ENCODE results near the gene ZNF436. TPM values are rescaled to one million over a fixed set of nuclear protein-coding genes. Genes with fewer than 3 reads are reported as not detected.

ZNF436 gene
- polyA plus RNA-seq, 1 of the 3 experiments (the other 2 are of a cell fraction) = 5.0 TPM

- WGBS (ENCODE audit: low lambda C conversion rate) = 84% methylated on average over 4 of the region's 4 CpGs
- POLR2A ChIA-PET = interaction anchor here (0.6 to 0.9 kb wide), 2 partner anchors 13 to 14 kb away, joined by 3 read pairs; no protein-coding TSS in a partner anchor
These were observed 47.3 kb upstream of the ZNF436 start for GRCh38 chr1:23416964-23417363.

GRCh38 chr1:23408797-23409290 lies 39.2 kb upstream of the ZNF436 start:
- Histone ChIP-seq H3K9me3 (no peaks in the 10 kb centered on the region), H2AFZ (ENCODE audit: low read depth) (no peak overlapping the region), H3F3A (replicated peaks; ENCODE audit: insufficient read depth) (peaks cover 33% of the 10 kb centered on the region), H3K36me3 (replicated peaks in 1 of 2; ENCODE audit: control insufficient read depth in 1 of 2, insufficient read depth in 2 of 2, low read length in 1 of 2) (no peaks in the 10 kb centered on the region), H3K27ac (ENCODE audit: low read depth in 2 of 2, low read length in 1 of 2) (no peak overlapping the region), H3K27me3 (ENCODE audit: insufficient read depth) (no peaks in the 10 kb centered on the region), H3K4me3 (ENCODE audit: low read depth in 2 of 2, low read length in 1 of 2) (no peak overlapping the region), H3K79me2 (ENCODE audit: insufficient read depth) (no peaks in the 10 kb centered on the region), H3K4me2 (no peak overlapping the region), H3K9me2 (no peaks in the 10 kb centered on the region), H3K9ac (no peak overlapping the region), H4K20me1 (ENCODE audit: insufficient read depth) (no peaks in the 10 kb centered on the region), H3K4me1 (ENCODE audit: control insufficient read depth in 1 of 2, insufficient read depth in 2 of 2, low read depth in 1 of 2, low read length in 1 of 2) (peaks cover 8 to 14% of the 10 kb centered on the region in 2 experiments)
- POLR2A ChIA-PET = no interaction called here
- WGBS (ENCODE audit: low lambda C conversion rate) = 98% methylated on average over 4 of the region's 7 CpGs
- no peak for TF ChIP-seq SIN3A (IDR thresholded peaks at IDR 0.05; ENCODE audit: borderline replicate concordance, low read depth, low read length)
- CTCF ChIA-PET = interaction anchor here (1.1 kb wide), 1 partner anchor 64 kb away, joined by 3 read pairs; no protein-coding TSS in a partner anchor
- no peak for DNase-seq

More at GRCh38 chr1:23416964-23417363, 47.3 kb upstream of the ZNF436 start:
- Histone ChIP-seq H3K9me2 (no peaks in the 10 kb centered on the region), H3K27ac (ENCODE audit: low read depth in 2 of 2, low read length in 1 of 2) (no peak overlapping the region; a peak in 1 of 4 replicates), H3K4me2 (no peak overlapping the region), H3K4me3 (ENCODE audit: low read depth in 2 of 2, low read length in 1 of 2) (no peak overlapping the region), H3K79me2 (ENCODE audit: insufficient read depth) (no peaks in the 10 kb centered on the region), H4K20me1 (ENCODE audit: insufficient read depth) (no peaks in the 10 kb centered on the region), H2AFZ (ENCODE audit: low read depth) (no peak overlapping the region), H3K9me3 (no peaks in the 10 kb centered on the region), H3K27me3 (ENCODE audit: insufficient read depth) (no peaks in the 10 kb centered on the region), H3K9ac (no peak overlapping the region), H3K4me1 (ENCODE audit: control insufficient read depth in 1 of 2, insufficient read depth in 2 of 2, low read depth in 1 of 2, low read length in 1 of 2) (peaks cover under 1 to 16% of the 10 kb centered on the region in 2 experiments; a peak in 1 of 4 replicates), H3F3A (replicated peaks; ENCODE audit: insufficient read depth) (peaks cover 10% of the 10 kb centered on the region), H3K36me3 (replicated peaks in 1 of 2; ENCODE audit: control insufficient read depth in 1 of 2, insufficient read depth in 2 of 2, low read length in 1 of 2) (no peaks in the 10 kb centered on the region)
- CTCF ChIA-PET = interaction anchor here (1.1 to 5.6 kb wide), 2 partner anchors 13 to 80 kb away, joined by 3 to 42 read pairs; no protein-coding TSS in a partner anchor
- no peak for TF ChIP-seq POLR2AphosphoS5 (IDR thresholded peaks at IDR 0.05; ENCODE audit: low read depth, low read length)
- TF ChIP-seq TEAD4 (IDR thresholded peaks at IDR 0.05; ENCODE audit: borderline replicate concordance, insufficient read depth) = no peak
- no peak for TF ChIP-seq RAD21 (IDR thresholded peaks at IDR 0.05; ENCODE audit: low read length)
- TF ChIP-seq RCOR1 (IDR thresholded peaks at IDR 0.05; ENCODE audit: low read length) = no peak
- TF ChIP-seq, protein P1, sequence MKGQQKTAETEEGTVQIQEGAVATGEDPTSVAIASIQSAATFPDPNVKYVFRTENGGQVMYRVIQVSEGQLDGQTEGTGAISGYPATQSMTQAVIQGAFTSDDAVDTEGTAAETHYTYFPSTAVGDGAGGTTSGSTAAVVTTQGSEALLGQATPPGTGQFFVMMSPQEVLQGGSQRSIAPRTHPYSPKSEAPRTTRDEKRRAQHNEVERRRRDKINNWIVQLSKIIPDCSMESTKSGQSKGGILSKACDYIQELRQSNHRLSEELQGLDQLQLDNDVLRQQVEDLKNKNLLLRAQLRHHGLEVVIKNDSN (IDR thresholded peaks at IDR 0.05; ENCODE audit: borderline replicate concordance, low read depth) = no peak
- TF ChIP-seq EZH2phosphoT487 (IDR thresholded peaks at IDR 0.05; ENCODE audit: borderline replicate concordance, low read depth) = no peak
- TF ChIP-seq IRF3 (IDR thresholded peaks at IDR 0.05; ENCODE audit: low read depth, low read length) = no peak
- no peak for DNase-seq

Measured in SK-N-SH (cell line).